KOPT-K1 (cell line): ENCODE results near the gene TTC8.
"Not testable (repeated sequence)": the region's sequence is repeated elsewhere in the genome, so short reads cannot be mapped to it uniquely, and the experiment has no call there.

Source experiments
- H3K27ac ChIP-seq: fragments of 200-600 bp; sonication (generic); 2 replicates; pipeline ENCODE4 v1.5.1; 2016; ENCODE audit warnings: antibody characterized with exemption, mild to moderate bottlenecking, low read depth, low read length; ENCODE audit not compliant: poor library complexity, severe bottlenecking
- H3K36me3 ChIP-seq: fragments of 200-600 bp; sonication (generic); 2 replicates; pipeline ENCODE4 v1.5.1; 2017; ENCODE audit warnings: antibody characterized with exemption, mild to moderate bottlenecking, low read length, moderate library complexity; ENCODE audit not compliant: insufficient read depth
- H3K9me3 ChIP-seq: fragments of 200-600 bp; sonication (generic); 2 replicates; pipeline ENCODE4 v1.5.1; 2017; ENCODE audit warnings: antibody characterized with exemption, low read length, mild to moderate bottlenecking; ENCODE audit not compliant: insufficient read depth, poor library complexity, severe bottlenecking

The TTC8 gene

DNA sequence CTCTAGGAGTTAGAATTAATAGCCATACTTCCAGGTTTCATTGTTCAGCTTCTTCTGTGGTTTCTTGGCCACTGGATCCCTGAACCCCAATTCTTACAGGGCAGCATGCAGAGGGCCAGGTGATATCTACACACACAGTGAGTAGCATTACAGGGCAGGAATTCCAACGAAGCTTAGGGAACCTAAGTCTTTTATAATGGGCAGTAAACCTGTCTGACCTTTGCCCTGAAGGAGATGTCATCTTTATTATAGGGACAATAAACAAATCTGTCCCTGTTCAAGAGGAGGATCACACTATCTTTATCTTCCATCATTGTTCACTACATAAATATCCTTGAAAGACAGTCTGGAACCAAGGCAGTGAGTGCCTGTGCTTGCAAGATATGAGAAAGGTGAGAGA, 20.0 kb upstream of the TTC8 start:
- Histone ChIP-seq H3K27ac (no peak overlapping the region), H3K9me3 (no peaks in the 10 kb centered on the region), H3K36me3 (no peaks in the 10 kb centered on the region)

DNA sequence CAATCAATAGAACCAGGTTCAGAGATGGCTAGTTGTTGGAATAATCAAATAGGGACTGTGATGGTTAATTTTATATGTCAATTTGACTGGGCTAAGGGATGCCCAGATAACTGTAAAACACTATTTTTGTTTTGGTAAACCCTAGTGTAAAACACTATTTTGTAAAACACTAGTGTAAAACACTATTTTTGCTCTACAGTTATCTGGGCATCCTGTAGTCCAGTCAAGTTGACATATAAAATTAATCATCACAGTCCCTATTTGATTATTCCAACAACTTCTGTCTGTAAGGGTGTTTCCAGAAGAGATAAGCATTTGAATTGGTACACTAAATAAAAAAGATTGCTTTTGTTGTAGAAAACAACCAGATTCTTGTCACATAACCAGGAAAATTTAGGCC, 16.1 kb upstream of the TTC8 start:
- H3K27ac ChIP-seq: no peak overlapping the region
- H3K9me3 ChIP-seq: no peaks in the 10 kb centered on the region
- H3K36me3 ChIP-seq: no peaks in the 10 kb centered on the region

DNA sequence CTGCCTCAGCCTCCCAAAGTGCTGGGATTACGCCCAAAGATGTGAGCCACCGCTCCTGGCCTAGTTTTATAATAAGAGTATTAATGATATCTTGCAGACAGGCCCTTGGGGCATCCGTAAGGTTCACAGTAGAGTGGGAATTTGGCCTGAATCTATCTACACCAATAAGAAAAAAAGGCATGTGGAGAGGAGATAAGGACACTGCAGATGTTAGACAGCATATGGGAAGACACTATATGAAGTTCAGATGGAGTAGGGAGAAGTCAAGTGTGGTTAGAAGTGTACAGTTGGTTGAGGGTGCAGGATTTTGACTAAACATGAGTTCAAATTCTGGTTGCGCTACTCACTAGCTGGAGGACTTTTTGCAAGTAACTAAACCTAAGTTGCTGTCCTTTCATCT, 8.5 kb upstream of the TTC8 start:
- Histone ChIP-seq H3K9me3 (no peaks in the 10 kb centered on the region), H3K27ac (no peak overlapping the region), H3K36me3 (no peaks in the 10 kb centered on the region)

DNA sequence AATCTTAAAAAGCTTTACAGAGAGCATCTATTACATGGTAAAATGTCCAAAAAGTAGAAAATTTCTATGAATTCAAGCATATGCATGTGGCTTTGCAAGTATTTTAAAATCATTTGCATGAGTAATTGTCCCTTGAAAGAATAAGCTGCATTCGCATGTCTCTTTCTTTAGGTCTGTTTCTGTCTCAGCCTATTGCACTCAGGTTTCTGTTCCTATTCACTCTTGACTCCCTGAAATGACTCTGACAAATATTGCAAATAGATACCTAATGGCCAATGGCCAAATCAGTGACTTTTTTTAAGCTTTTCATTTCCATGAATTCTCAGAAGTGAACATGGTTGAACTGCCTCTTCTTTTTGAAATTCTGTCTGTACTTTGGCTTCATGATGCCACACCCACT, 6.4 kb upstream of the TTC8 start:
- H3K9me3 ChIP-seq: no peaks in the 10 kb centered on the region
- H3K36me3 ChIP-seq: no peaks in the 10 kb centered on the region
- H3K27ac ChIP-seq: no peak overlapping the region

DNA sequence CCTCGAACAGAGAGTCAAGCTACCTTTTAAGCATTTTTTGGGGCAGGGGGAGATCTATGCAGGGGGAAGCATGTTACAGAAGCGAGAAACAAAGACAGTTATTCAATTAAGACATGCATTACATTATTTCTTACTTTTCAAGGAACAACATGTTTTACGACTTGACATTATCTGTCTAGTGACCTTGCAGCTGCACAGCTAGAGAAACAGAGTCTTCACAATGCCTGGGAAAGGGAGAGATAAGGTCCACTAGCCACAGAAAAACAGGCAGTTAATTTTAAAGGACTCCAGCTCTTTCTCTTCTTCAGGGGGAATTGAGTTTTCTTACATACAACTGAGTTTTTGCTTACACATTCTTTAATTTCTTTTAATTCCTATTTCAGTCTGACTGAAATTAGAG, 4.8 kb upstream of the TTC8 start:
- H3K9me3 ChIP-seq, H3K27ac ChIP-seq, H3K36me3 ChIP-seq: not testable (repeated sequence)

DNA sequence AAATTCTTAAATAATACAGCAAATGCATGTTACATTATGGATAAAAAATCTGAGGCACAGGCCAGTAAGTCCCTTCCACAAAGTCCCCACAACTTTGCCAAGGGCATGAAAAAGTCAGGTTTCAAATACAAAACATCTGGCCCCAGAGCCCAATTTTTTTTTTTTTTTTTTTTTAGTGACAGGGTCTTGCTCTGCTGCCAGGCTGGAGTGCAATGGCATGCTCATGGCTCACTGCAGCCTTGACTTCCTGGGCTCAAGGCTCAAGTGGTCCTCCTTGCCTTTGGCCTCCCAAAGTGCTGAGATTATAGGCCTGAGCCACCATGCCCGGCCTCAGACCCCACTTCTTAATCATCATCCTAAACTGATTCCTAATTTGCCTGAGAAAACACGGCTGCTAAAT, 3.1 kb upstream of the TTC8 start:
- no peak overlapping the region for H3K27ac ChIP-seq

DNA sequence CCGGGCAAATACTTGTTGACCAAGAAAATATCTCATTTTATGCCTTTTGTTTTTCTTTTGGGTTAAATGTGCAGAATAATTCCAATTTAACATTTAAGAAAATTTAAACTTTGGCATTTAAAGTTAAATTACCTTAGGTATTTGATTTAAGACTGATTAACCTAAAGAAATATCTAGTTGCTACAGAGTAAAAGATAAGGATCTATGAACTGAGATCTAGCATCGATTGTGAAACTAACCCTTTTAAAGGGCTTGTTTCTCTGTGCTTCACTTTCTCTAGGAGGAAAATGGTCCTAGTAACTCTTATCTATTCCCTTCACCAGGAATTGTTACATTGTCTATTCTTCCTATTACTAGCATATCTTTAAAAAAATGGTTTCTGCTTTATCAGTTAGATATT, 2.6 kb upstream of the TTC8 start:
- no peak overlapping the region for H3K27ac ChIP-seq
- no peaks in the 10 kb centered on the region for H3K9me3 ChIP-seq
- H3K36me3 ChIP-seq: no peaks in the 10 kb centered on the region

More for the DNA sequence above, 3.1 kb upstream of the TTC8 start:
- no peaks in the 10 kb centered on the region for H3K9me3 ChIP-seq
- no peaks in the 10 kb centered on the region for H3K36me3 ChIP-seq

DNA sequence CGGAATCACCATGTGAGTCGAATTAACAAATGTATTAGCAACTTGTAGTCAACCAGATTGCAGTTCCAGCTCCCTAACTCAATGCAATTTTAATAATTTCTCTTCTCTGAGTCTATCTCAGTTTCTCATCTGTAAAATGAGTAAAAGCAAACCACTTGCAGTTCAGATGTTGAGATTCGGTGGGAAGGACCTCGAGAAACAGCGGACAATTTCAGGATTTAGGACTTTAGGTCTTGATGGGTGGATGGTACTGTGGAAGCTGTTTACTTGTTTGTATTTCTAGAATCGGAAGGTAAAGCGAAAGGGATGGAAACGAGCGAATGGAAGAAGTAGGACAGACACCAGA, 510 bp upstream of the TTC8 start:
- peak overlapping the region; percentile 69 for H3K27ac ChIP-seq
- no peaks in the 10 kb centered on the region for H3K9me3 ChIP-seq
- H3K36me3 ChIP-seq: no peaks in the 10 kb centered on the region

DNA sequence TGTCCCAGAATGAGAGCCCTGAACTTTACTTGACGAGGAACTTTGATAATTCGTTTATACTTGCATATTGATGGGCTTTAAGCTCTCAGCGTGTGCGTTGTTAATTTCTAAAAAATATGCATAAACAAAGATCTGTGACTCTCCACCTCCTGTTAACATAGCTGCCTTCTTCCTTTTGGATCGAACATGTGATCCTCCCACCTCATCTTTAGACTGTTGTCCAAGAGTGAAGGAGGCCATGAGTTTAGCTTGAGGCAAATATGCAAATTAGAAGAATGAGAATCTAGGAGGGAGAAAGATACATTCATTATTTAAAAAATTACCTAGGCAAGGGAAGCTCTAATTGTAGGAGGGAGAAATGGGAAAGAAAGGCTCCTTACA, 617 bp downstream of the TTC8 start:
- Histone ChIP-seq H3K27ac (peak overlapping the region; percentile 69), H3K9me3 (no peaks in the 10 kb centered on the region), H3K36me3 (no peaks in the 10 kb centered on the region)

DNA sequence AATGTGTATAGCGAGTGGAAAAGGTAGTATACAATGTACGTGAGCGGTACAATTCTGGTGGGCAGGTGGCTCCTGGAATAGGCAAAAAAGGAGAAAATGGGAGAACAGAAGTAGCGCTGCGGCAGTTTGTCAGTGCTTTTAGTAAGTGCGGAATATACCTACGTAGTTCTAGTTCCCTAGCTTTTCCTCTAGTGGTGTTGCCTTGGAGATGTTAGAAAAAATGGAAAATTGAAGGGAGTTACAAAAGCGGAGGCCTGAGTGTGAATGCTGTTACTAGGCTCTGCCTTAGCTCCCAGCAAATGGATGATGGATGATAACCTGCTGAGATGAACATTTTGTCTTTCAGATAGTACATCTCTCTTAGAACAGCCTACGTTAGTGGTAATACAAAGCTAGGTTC, 1.1 kb downstream of the TTC8 start:
- no peak overlapping the region for H3K27ac ChIP-seq
- no peaks in the 10 kb centered on the region for H3K9me3 ChIP-seq
- H3K36me3 ChIP-seq: no peaks in the 10 kb centered on the region

DNA sequence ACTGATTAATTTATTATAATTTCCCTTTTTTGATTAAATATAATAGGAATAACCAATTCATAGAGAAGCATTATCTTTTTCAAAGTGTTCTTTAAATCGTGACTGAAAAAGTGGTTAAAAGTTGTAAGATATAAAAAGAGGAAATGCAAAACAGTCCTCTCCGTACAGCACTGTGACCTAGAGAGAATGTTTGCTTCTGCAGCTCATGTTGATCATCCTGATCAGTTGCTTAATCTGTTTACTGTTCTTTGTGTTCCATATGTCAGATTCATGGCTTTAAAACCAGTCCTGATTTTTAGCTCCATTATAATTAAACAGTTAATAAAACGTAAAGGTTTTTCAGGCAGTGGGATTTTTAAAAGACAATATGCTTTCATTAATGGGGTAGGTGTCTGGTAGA, 4.7 kb downstream of the TTC8 start:
- no peaks in the 10 kb centered on the region for H3K9me3 ChIP-seq
- no peaks in the 10 kb centered on the region for H3K36me3 ChIP-seq
- no peak overlapping the region for H3K27ac ChIP-seq

DNA sequence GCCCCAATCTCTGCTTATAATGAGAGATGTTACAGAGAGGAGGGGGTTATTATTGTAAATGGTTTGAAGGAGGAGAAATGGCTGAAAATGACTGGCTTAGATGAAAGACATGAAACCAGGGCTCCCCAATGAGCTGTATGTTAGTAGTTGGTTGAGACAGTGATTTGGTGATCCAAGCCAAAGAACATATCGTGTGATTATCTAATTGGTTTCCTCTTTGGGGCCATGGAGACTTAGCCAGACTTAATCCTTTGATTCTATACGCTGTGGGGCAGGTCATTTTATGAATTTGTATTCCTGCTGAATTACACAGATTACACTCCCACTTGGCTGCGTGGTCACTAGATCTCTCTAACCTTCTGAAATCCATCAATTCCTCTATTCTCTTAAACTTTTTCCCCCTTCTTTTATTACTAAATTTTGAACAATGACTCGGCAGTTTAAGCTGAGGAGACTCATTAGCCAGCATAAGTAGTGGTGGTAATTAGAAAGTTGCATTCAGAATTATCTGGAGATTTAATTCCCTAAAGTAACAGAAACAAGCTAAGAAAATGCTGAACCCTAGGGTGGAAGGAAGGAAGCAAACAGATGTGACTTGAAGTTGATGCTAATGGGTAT, 5.3 kb downstream of the TTC8 start:
- Histone ChIP-seq H3K36me3 (no peaks in the 10 kb centered on the region), H3K27ac (no peak overlapping the region), H3K9me3 (no peaks in the 10 kb centered on the region)

DNA sequence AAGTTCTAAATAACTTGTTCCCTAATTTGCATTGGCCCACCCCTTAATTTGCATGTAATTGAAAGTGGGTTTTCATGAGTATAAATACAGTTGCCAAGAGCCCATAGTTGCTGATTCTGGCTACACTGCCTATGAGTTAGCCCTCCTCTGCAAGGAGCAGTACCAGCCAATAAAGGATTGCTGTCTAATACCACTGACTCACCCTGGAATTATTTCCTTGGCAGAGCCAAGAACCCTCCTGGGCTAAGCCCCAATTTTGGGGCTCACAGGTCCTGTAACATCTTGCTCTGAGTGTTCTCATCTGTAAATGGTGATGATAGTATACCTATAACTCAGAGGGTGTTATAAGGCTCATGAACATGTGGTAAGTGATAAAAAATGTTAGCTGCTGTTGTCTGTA, 6.8 kb downstream of the TTC8 start:
- Histone ChIP-seq H3K9me3 (no peaks in the 10 kb centered on the region), H3K36me3 (no peaks in the 10 kb centered on the region), H3K27ac (no peak overlapping the region)

DNA sequence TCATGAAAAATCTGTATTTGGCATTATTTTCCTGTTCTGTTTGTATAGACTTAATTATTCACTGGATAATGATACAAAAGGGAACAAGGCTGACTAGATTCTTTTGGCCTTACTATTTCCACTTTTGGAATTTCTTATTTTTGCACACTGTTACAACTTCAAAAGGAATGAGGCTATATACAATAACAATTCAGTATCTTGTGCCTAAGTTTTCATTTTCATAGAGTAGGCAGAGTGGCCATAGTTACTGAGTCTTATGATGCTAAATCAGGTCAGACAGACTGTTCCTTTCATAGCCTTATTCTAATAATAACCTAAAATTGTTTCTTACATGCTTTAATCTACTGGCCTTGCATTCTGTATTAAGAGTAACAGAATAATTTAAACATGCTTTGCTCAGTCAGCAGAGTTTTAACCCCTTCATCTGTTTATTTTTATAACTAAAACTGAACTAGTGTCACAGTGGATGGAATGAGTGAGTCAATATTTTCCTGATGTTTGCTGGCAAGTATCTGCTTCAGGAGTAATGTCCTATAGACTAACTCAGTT, 10.5 kb downstream of the TTC8 start:
- no peaks in the 10 kb centered on the region for H3K9me3 ChIP-seq
- H3K27ac ChIP-seq: no peak overlapping the region
- H3K36me3 ChIP-seq: no peaks in the 10 kb centered on the region

DNA sequence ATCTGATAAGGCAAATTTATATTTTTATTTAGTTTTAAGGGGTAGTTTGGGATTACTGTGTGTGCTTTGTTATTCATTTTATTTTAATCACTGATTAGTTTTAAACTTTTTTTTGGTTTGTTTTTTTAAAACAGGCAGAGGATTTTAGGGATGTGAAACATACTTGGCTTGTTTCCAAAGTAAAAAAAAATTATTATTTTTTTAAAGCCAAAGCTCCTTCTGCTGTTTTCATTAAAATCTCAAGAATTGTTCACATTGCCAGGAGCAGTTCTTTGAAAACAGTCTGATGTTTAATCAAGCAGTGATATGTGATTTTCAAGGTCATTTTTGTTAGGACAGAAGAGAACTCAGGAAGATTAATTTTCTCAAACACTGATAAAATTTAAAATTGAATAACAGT, 11.2 kb downstream of the TTC8 start:
- Histone ChIP-seq H3K27ac (no peak overlapping the region), H3K36me3 (no peaks in the 10 kb centered on the region), H3K9me3 (no peaks in the 10 kb centered on the region)

DNA sequence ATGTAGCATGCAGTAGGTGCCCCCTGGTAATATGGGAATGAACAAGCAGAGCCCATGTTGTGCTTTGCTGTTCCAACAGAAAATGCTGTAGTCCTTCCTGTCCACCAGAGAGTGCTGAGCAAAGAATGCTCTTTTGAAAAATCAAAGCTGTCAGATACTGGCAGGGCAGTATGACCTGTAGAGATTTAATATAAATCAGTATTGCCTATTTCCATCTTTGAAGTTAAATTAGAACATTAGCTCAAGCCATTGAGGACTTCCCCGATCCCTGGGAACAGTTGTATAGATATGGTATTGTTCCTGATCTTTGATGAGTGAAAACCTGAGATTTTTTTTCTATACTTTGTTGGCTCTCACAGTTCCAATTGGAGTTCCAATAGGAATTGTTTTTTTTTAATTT, 13.0 kb downstream of the TTC8 start:
- H3K9me3 ChIP-seq: no peaks in the 10 kb centered on the region
- H3K36me3 ChIP-seq: no peaks in the 10 kb centered on the region
- no peak overlapping the region for H3K27ac ChIP-seq
